GM10248 (cell line): ENCODE data around the gene DAGLA.

Experiments used
- CTCF ChIA-PET: fragments of 300-600 bp; sonication (Branson Sonifier 250); formaldehyde crosslinking; extraction: SDS; loops from one replicate; lab custom pipeline; 2021; ENCODE audit warnings: antibody characterized with exemption; lab: Yijun Ruan, JAX
- POLR2A ChIA-PET: fragments of 350-650 bp; sonication (Branson Sonifier 250); formaldehyde crosslinking; extraction: SDS; loops from one replicate; lab custom pipeline; 2020; ENCODE audit warnings: antibody characterized with exemption; lab: Yijun Ruan, JAX
- DNase-seq: peaks from one replicate; pipeline ENCODE4 v3.0.0; 2012; ENCODE audit errors: extremely low spot score
- TF ChIP-seq, protein P1 (sequence below): IDR thresholded peaks from 2 replicates; pipeline ENCODE4 v1.5.1; 2012; ENCODE audit warnings: mild to moderate bottlenecking, low read depth; ENCODE audit errors: extremely low read depth, missing control alignments, control extremely low read depth

The DAGLA gene

DNA sequence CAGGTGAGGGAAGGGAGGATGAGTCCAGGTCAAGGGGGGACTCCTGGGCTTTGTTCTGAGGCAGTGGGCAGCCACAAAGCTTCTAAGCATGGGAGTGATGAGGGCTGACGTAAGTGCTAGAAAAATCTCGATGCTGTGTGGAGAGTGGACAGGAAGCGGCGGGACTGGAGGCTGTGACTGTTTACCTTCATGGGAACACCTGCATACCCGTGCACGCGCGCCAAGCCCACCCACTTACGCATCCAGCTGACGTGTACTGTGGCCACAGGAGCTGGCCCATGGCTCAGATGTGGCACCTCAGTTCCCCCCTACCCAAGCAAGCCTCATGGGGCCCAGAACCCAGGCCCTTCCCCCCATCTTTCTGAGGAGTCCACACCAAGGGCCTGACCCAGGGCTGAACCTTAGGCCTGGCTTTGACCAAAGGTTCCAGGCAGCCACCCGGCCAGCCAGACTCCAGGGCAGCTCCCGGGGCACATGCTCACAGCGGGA is 86.2 kb downstream of the DAGLA start:
- CTCF ChIA-PET: interaction anchor here (1.0 to 2.6 kb wide), 6 partner anchors 9 to 133 kb away, joined by 3 to 8 read pairs (median 4); no protein-coding TSS in a partner anchor
- DNase-seq: no peak
- POLR2A ChIA-PET: interaction anchor here (0.6 kb wide), 1 partner anchor 27 kb away, joined by 3 read pairs; the partner anchor contains the start of gene FEN1
- TF ChIP-seq, protein P1, sequence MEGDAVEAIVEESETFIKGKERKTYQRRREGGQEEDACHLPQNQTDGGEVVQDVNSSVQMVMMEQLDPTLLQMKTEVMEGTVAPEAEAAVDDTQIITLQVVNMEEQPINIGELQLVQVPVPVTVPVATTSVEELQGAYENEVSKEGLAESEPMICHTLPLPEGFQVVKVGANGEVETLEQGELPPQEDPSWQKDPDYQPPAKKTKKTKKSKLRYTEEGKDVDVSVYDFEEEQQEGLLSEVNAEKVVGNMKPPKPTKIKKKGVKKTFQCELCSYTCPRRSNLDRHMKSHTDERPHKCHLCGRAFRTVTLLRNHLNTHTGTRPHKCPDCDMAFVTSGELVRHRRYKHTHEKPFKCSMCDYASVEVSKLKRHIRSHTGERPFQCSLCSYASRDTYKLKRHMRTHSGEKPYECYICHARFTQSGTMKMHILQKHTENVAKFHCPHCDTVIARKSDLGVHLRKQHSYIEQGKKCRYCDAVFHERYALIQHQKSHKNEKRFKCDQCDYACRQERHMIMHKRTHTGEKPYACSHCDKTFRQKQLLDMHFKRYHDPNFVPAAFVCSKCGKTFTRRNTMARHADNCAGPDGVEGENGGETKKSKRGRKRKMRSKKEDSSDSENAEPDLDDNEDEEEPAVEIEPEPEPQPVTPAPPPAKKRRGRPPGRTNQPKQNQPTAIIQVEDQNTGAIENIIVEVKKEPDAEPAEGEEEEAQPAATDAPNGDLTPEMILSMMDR: no peak

DNA sequence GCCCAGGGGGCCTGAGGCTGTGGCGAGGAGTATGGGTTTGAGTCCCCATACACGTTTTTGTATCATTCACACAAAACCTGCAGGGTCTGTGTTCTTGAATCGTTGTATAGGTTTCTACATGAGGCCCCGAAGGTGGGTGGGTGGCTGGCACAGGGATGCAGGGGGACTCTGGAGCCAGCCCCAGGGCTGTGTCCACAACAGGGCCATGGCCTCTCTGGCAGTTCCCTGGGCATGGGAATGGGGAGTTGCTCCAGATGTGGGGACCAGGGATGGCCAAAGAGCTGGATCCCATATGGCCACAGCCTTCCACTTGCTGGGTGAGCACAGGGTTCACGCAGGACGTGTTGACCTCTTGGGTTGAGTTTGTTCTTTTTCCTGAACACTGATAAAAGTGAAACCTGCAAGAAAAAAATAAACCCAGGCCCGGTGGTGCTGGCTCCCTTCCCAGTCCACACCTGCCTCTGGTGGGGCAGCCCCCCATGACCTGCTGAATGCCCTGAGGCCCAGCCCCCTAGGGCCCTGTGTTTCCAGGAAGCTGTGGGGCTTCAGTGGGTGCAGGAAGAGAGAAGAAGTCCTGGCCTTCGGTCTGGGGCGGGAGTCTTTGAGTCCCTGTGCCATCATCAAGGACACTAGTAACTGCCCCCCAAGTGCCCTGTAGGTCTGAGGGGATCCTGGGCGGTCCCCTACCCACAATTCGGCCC is 88.3 kb downstream of the DAGLA start:
- POLR2A ChIA-PET: interaction anchor here (1.0 kb wide), 1 partner anchor 23 kb away, joined by 3 read pairs; the partner anchor contains the start of gene TMEM258
- no peak for DNase-seq
- CTCF ChIA-PET: no interaction called here
- TF ChIP-seq, protein P1: no peak

DNA sequence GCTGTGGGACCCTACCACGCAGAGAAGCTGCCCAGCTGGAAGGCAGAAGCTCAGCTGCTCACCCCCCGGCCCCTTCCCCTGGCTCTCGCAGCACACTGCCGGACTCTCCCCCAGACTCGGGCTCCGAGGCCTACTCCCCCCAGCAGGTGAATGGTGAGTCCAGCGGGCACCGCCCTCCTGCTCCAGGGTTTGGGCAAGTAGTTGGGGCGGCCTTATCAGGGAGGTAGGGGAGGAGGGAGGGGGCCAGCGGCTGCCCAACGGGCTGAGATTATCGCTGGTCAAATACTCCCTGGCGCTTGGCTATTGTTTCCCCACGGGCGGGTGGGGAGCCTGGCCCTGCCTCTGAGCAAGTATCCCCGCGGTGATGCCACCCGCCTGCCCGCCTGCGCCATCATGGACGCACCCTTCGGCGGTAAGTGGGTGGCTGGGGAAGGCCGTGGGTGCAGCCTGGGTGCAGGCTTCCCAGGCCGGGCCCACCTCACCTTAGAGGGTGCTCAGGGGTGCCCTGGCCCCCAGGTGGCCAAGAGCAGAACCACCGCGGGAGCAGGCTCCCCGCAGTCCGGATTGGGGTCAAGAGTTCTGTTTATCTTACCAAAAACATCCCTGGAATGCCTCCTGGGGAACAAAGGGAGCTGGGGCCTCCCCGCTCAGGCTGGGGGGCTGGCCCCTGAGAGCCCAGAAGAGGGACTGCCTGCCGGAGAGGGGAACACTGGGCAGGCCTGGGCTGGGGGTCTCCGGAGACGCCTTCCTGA is 89.2 kb downstream of the DAGLA start:
- POLR2A ChIA-PET: interaction anchor here (1.0 kb wide), 1 partner anchor 23 kb away, joined by 3 read pairs; the partner anchor contains the start of gene TMEM258
- TF ChIP-seq, protein P1: no peak
- DNase-seq: no peak
- CTCF ChIA-PET: no interaction called here

DNA sequence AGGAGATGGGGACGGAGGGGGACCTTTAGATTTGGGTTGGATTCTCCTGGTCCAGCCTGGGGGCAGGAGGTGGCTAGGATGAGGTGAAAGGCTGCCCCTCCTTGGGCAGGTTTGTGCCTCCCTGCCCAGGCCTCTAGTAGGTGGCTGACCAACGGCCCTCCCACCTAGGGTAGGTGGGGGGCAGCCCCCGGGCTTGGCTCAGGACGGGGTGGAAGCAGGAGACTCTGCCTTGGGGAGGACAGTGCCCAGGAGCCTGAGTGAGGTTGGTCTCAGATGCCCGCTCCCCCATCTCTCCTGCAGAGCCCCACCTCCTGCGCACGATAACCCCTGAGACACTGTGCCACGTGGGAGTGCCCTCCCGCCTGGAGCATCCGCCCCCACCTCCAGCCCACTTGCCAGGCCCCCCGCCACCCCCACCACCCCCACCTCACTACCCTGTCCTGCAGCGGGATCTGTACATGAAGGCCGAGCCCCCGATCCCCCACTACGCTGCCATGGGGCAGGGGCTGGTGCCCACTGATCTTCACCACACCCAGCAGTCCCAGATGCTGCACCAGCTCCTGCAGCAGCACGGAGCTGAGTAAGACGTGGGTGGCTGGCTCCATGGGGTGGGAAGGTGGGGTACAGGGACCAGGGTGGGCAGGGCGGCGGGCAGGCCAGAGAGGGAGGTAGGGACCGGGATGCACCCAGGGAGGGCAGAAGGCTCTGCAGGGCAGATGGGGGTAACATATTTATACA is 89.9 kb downstream of the DAGLA start:
- no peak for DNase-seq
- ChIA-PET CTCF (interaction anchor here (1.1 to 1.2 kb wide), 2 partner anchors 18 to 23 kb away, joined by 3 to 5 read pairs; no protein-coding TSS in a partner anchor), POLR2A (no interaction called here)
- TF ChIP-seq, protein P1: no peak

DNA sequence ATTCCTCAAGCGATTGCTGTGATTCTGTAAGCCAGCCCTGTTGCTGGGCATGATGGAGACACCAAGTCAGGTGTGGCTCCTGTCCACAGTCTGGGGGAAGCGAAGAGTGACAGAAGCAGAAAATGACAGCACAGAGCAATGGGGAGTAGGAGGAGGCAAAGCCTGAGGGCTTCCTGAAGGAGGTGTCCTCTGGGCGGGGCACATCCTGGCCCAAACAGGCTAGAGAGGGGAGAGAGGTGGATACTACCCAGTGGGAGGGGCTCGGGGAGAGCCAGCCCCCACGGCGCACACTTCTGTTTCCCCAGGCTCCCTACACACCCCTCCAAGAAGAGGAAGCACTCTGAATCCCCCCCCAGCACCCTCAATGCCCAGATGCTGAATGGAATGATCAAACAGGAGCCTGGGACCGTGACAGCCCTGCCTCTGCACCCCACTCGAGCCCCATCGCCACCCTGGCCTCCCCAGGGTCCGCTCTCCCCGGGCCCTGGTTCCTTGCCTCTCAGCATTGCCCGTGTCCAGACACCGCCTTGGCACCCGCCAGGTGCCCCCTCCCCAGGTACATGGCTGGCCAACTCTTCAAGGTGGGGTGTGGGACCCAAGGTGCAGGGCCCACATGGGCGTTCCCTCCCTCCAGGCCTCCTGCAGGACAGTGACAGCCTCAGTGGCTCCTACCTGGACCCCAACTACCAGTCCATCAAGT is 91.2 kb downstream of the DAGLA start:
- ChIA-PET CTCF (interaction anchor here (1.1 to 1.5 kb wide), 4 partner anchors 16 to 24 kb away, joined by 3 to 7 read pairs (median 4); no protein-coding TSS in a partner anchor), POLR2A (no interaction called here)
- TF ChIP-seq, protein P1: no peak
- DNase-seq: no peak
